Measurements from ENCODE around the gene MAGI1. TPM values are rescaled to one million over a fixed set of nuclear protein-coding genes. Genes with fewer than 3 reads are reported as not detected.

The MAGI1 gene
- total RNA-seq, 2 experiments from 2014 or later: 0.47 to 0.51 TPM

DNA sequence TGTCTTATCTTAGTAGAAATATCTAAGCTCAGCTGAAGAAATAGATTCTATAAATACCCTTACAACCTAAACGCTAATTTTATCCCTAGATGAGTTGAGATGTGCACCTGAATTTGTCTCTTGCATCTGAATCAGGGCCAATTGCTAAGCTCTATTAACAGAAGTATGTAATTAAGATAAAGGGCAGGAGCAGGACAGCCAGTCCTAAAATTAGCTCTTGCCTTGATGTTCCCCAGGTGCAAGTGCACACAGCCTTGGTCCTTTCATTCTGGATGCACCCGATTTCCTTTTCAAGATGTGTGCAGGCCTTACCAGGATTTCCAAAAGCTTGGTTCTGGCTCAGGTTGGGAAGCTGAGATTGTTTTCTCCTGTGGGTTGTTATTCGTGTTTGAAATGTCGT lies 52.4 kb downstream of the MAGI1 start:
- Mint-ChIP-seq H3K27ac (no peak overlapping the region), H3K9me3 (no peaks in the 10 kb centered on the region), H3K36me3 (ENCODE audit: low read depth) (no peaks in the 10 kb centered on the region), H3K4me3 (no peak overlapping the region), H3K4me1 (ENCODE audit: low read depth) (no peaks in the 10 kb centered on the region), H3K27me3 (peaks cover 2% of the 10 kb centered on the region)
- CTCF ChIA-PET: no interaction called here
- no peak for ATAC-seq
- POLR2A ChIA-PET: no interaction called here
- no peak for DNase-seq
- TF ChIP-seq, protein P1, sequence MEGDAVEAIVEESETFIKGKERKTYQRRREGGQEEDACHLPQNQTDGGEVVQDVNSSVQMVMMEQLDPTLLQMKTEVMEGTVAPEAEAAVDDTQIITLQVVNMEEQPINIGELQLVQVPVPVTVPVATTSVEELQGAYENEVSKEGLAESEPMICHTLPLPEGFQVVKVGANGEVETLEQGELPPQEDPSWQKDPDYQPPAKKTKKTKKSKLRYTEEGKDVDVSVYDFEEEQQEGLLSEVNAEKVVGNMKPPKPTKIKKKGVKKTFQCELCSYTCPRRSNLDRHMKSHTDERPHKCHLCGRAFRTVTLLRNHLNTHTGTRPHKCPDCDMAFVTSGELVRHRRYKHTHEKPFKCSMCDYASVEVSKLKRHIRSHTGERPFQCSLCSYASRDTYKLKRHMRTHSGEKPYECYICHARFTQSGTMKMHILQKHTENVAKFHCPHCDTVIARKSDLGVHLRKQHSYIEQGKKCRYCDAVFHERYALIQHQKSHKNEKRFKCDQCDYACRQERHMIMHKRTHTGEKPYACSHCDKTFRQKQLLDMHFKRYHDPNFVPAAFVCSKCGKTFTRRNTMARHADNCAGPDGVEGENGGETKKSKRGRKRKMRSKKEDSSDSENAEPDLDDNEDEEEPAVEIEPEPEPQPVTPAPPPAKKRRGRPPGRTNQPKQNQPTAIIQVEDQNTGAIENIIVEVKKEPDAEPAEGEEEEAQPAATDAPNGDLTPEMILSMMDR (IDR thresholded peaks at IDR 0.05): no peak
- intact Hi-C loops (cut with micrococcal nuclease): no loop called here

DNA sequence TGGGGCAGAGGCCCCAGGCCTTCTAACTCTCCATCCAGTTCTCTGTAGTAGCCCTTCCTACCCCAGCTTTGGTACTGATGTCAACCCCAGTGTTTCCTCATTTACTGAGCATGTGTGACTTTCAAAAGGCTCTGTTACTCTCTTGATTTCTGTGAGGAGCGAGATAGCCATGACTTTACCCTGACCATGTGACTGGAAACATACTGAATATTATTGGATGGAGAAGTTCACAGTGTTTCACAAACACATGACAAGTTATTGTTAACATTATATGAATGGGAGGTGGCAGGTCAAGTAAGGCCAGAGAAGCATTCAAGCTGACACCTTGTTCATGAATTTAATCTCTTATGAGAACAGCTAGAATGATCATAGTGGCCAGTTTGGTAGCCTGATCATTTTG lies 53.7 kb downstream of the MAGI1 start:
- CTCF ChIA-PET: no interaction called here
- Mint-ChIP-seq H3K9me3 (no peaks in the 10 kb centered on the region), H3K4me3 (no peak overlapping the region), H3K36me3 (ENCODE audit: low read depth) (no peaks in the 10 kb centered on the region), H3K27me3 (peaks cover 2% of the 10 kb centered on the region), H3K4me1 (ENCODE audit: low read depth) (no peaks in the 10 kb centered on the region), H3K27ac (no peak overlapping the region)
- ATAC-seq (no peak), DNase-seq (no peak)
- TF ChIP-seq, protein P1 (IDR thresholded peaks at IDR 0.05): no peak
- POLR2A ChIA-PET: no interaction called here
- intact Hi-C loops (cut with micrococcal nuclease): no loop called here

DNA sequence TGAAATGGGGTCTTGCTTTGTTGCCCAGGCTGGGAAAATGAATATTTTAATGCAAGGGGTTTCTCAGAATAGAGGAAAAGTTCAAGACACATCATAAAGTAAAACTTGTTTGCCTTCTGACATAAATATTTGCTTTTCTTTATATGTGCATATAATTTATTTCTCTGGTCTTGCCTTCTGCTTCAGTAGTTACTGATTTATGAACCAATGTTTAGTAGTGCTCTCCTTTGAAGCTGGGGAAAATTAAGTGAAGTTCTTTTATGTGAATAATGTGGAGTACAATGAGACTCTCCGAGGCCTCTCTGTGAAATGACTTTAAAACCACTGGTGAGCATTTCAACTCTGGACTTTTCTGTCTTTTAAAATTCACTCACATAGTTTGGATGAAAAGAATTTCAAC lies 55.6 kb downstream of the MAGI1 start:
- H3K4me1 Mint-ChIP-seq (ENCODE audit: low read depth): no peaks in the 10 kb centered on the region
- H3K4me3 Mint-ChIP-seq: no peak overlapping the region
- no peaks in the 10 kb centered on the region for H3K9me3 Mint-ChIP-seq
- H3K36me3 Mint-ChIP-seq (ENCODE audit: low read depth): no peaks in the 10 kb centered on the region
- ChIA-PET CTCF (no interaction called here), POLR2A (no interaction called here)
- peaks cover 2% of the 10 kb centered on the region for H3K27me3 Mint-ChIP-seq
- intact Hi-C loops (cut with micrococcal nuclease): no loop called here
- H3K27ac Mint-ChIP-seq: no peak overlapping the region
- DNase-seq (no peak), ATAC-seq (no peak)
- TF ChIP-seq, protein P1 (IDR thresholded peaks at IDR 0.05): no peak

DNA sequence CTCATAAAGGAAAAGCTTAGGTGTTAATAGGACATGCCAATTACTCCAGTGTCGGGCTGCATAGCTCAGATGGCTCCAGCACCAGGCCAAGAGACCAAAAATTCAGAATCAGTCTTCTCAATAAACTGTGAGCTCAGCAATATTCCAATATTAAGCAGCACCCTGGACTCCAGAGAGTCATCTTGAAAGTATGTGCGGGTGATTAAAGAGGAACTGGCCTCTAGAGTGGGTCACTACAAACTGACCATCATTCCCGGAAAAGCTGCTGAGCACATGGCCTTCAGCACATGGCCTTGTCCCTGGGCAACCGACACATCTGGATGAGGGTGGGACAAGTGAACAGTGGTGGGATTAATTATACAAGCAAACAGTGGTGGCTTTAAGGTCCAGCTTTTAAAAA lies 59.0 kb downstream of the MAGI1 start:
- H3K36me3 Mint-ChIP-seq (ENCODE audit: low read depth): no peaks in the 10 kb centered on the region
- DNase-seq: no peak
- H3K27me3 Mint-ChIP-seq: peaks cover 1% of the 10 kb centered on the region
- intact Hi-C loops (cut with micrococcal nuclease): no loop called here
- ChIA-PET CTCF (no interaction called here), POLR2A (interaction anchor here (1.0 kb wide), 1 partner anchor 8 kb away, joined by 3 read pairs; no protein-coding TSS in a partner anchor)
- no peak for ATAC-seq
- H3K9me3 Mint-ChIP-seq: no peaks in the 10 kb centered on the region
- no peaks in the 10 kb centered on the region for H3K4me1 Mint-ChIP-seq (ENCODE audit: low read depth)
- no peak overlapping the region for H3K4me3 Mint-ChIP-seq
- TF ChIP-seq, protein P1 (IDR thresholded peaks at IDR 0.05): no peak
- no peak overlapping the region for H3K27ac Mint-ChIP-seq

DNA sequence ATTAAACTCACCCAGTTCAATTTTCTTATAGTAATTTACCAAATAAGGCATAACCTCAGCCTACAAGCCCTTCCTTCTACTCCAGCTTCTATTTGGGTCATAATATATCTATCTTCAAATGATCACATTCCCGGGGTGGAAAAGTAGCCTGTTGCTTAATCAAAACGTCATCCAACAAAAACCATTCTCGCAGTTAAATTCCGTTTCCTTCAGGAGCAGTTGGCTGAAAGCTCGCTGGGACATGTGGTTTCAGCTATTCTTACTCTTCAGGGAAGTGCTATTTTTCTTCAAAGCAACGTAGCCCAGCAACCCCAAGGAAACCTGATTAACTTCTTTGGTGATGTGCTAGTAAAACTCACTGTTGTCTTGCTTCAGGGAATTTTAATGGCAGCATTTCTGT lies 59.6 kb downstream of the MAGI1 start:
- Mint-ChIP-seq H3K27ac (no peak overlapping the region), H3K36me3 (ENCODE audit: low read depth) (no peaks in the 10 kb centered on the region), H3K4me1 (ENCODE audit: low read depth) (no peaks in the 10 kb centered on the region), H3K4me3 (no peak overlapping the region), H3K27me3 (peaks cover 1% of the 10 kb centered on the region), H3K9me3 (peaks cover 3% of the 10 kb centered on the region)
- TF ChIP-seq, protein P1 (IDR thresholded peaks at IDR 0.05): no peak
- POLR2A ChIA-PET: interaction anchor here (1.0 kb wide), 1 partner anchor 9 kb away, joined by 3 read pairs; no protein-coding TSS in a partner anchor
- ATAC-seq (no peak), DNase-seq (no peak)
- CTCF ChIA-PET: no interaction called here
- intact Hi-C loops (cut with micrococcal nuclease): no loop called here
